Measurements from ENCODE around the gene MYBPC1. TPM values are rescaled to one million over a fixed set of nuclear protein-coding genes. Genes with fewer than 3 reads are reported as not detected.
"Not testable (repeated sequence)": the region's sequence is repeated elsewhere in the genome, so short reads cannot be mapped to it uniquely, and the experiment has no call there.

MYBPC1 gene

DNA sequence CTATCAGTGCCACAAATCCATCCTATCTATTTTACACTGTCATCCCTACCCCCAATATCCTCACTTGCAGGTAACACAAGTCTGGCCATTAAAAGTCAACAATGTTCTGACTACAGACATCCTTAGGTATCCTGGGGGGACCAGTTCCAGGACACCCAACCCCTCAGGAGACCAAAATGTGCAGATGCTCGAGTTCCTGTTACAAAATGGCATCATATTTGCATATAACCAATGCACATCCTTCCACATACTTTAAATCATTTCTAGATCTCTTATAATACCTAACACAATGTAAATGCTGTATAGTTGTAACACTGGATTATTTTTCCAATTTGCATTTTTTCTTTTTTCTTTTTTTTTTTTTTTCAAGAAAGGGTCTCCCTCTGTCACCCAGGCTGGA is 137.5 kb downstream of the MYBPC1 start:
- no peak overlapping the region for H3K56ac ChIP-seq (ENCODE audit: low read length)
- WGBS (ENCODE audit: extremely low coverage, insufficient coverage, low lambda C conversion rate): no CpG with 5 or more reads among the region's 1 CpG

DNA sequence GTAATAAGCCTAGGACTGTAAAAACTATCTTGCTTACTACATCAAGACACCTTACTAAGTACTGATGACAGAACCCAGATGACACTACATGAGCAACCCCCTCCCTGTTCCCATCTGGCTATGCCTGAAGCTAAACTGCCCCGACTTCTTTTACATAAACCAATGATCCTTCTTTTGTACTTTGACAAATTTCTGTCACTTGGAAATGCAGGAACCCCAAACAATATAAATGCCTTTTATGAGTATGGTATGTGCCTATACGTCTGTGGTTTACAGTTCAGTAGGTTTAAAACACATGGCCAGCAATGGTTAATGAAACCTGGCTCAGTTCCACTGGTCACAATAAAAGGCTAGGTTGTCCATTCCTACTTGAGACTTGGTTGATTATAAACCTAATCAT is 138.4 kb downstream of the MYBPC1 start:
- no CpG with 5 or more reads among the region's 2 CpGs for WGBS (ENCODE audit: extremely low coverage, insufficient coverage, low lambda C conversion rate)
- H2BK15ac ChIP-seq (replicated peaks; ENCODE audit: low read depth): no peak overlapping the region
- no peak overlapping the region for H3K27ac ChIP-seq (ENCODE audit: low read depth, low read length)
- H4K8ac ChIP-seq (ENCODE audit: low read depth, low read length): no peak overlapping the region
- DNase-seq: no peak
- no peak overlapping the region for H2AK5ac ChIP-seq (ENCODE audit: low read length)
- H3K4me3 ChIP-seq (ENCODE audit: low read length): no peak overlapping the region
- H3K79me1 ChIP-seq (ENCODE audit: low read length): no peaks in the 10 kb centered on the region
- H3K23ac ChIP-seq (ENCODE audit: low read length): no peak overlapping the region
- H2BK5ac ChIP-seq (ENCODE audit: low read length): no peak overlapping the region
- no peaks in the 10 kb centered on the region for H3K36me3 ChIP-seq (ENCODE audit: control insufficient read depth, insufficient read depth, low read length)
- no peak overlapping the region for H3K56ac ChIP-seq (ENCODE audit: low read length)
- no peaks in the 10 kb centered on the region for H3K79me2 ChIP-seq (ENCODE audit: control insufficient read depth, insufficient read depth, low read length)
- no peak overlapping the region for H2BK120ac ChIP-seq (ENCODE audit: low read depth, low read length)
- no peak overlapping the region for H3K4me2 ChIP-seq (ENCODE audit: low read length)
- H3K9ac ChIP-seq (ENCODE audit: low read length): no peak overlapping the region
- H4K5ac ChIP-seq (ENCODE audit: low read length): no peak overlapping the region
- H3K4ac ChIP-seq (ENCODE audit: low read depth, low read length): no peak overlapping the region
- no peaks in the 10 kb centered on the region for H3K4me1 ChIP-seq (ENCODE audit: control insufficient read depth, low read depth, low read length)
- no peak overlapping the region for H3K18ac ChIP-seq (ENCODE audit: low read length)
- H3K27me3 ChIP-seq (ENCODE audit: insufficient read depth, low read length, poor library complexity): no peaks in the 10 kb centered on the region

More for the DNA sequence above, 137.5 kb downstream of the MYBPC1 start:
- Histone ChIP-seq H2AK5ac (ENCODE audit: low read length) (no peak overlapping the region), H3K23ac (ENCODE audit: low read length) (no peak overlapping the region), H3K79me1 (ENCODE audit: low read length) (no peaks in the 10 kb centered on the region), H4K8ac (ENCODE audit: low read depth, low read length) (no peak overlapping the region), H3K27ac (ENCODE audit: low read depth, low read length) (no peak overlapping the region), H3K18ac (ENCODE audit: low read length) (no peak overlapping the region), H3K27me3 (ENCODE audit: insufficient read depth, low read length, poor library complexity) (no peaks in the 10 kb centered on the region), H2BK5ac (ENCODE audit: low read length) (no peak overlapping the region), H3K4ac (ENCODE audit: low read depth, low read length) (no peak overlapping the region), H2BK15ac (replicated peaks; ENCODE audit: low read depth) (no peak overlapping the region), H3K79me2 (ENCODE audit: control insufficient read depth, insufficient read depth, low read length) (no peaks in the 10 kb centered on the region), H4K5ac (ENCODE audit: low read length) (no peak overlapping the region), H3K4me3 (ENCODE audit: low read length) (no peak overlapping the region), H3K4me1 (ENCODE audit: control insufficient read depth, low read depth, low read length) (no peaks in the 10 kb centered on the region), H2BK120ac (ENCODE audit: low read depth, low read length) (no peak overlapping the region), H3K36me3 (ENCODE audit: control insufficient read depth, insufficient read depth, low read length) (no peaks in the 10 kb centered on the region), H3K9ac (ENCODE audit: low read length) (no peak overlapping the region), H3K4me2 (ENCODE audit: low read length) (no peak overlapping the region)
- no peak for DNase-seq

DNA sequence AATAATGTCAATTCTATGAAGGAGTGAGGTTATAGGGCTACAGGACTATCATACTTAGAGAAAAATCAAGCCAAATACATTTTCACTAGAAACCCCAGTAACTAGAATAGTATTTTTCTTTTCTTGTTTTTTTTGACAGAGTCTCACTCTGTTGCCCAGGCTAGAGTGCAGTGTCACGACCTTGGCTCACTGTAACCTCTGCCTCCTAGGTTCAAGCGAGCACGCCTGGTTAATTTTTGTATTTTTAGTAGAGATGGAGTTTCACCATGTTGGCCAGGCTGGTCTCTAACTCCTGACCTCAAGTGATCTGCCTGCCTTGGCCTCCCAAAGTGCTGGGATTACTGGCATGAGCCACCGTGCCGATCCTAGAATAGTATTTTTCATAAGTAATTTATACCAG is 139.7 kb downstream of the MYBPC1 start:
- no CpG with 5 or more reads among the region's 5 CpGs for WGBS (ENCODE audit: extremely low coverage, insufficient coverage, low lambda C conversion rate)
- H3K4me2 ChIP-seq (ENCODE audit: low read length); H3K23ac ChIP-seq (ENCODE audit: low read length); H2BK15ac ChIP-seq (replicated peaks; ENCODE audit: low read depth); H3K4me1 ChIP-seq (ENCODE audit: control insufficient read depth, low read depth, low read length); H2BK5ac ChIP-seq (ENCODE audit: low read length); H3K79me1 ChIP-seq (ENCODE audit: low read length); H2AK5ac ChIP-seq (ENCODE audit: low read length); H3K4ac ChIP-seq (ENCODE audit: low read depth, low read length); H3K9ac ChIP-seq (ENCODE audit: low read length); H3K18ac ChIP-seq (ENCODE audit: low read length); DNase-seq; H3K79me2 ChIP-seq (ENCODE audit: control insufficient read depth, insufficient read depth, low read length); H3K36me3 ChIP-seq (ENCODE audit: control insufficient read depth, insufficient read depth, low read length); H3K27ac ChIP-seq (ENCODE audit: low read depth, low read length); H3K56ac ChIP-seq (ENCODE audit: low read length); H4K5ac ChIP-seq (ENCODE audit: low read length); H3K27me3 ChIP-seq (ENCODE audit: insufficient read depth, low read length, poor library complexity); H4K8ac ChIP-seq (ENCODE audit: low read depth, low read length); H3K4me3 ChIP-seq (ENCODE audit: low read length); H2BK120ac ChIP-seq (ENCODE audit: low read depth, low read length): not testable (repeated sequence)

Small RNAs within 50 kb of the gene (small RNA-seq; reads per million reads assigned to genes)
- gene RNY1P16 (ENCODE audit: insufficient read depth): not detected
